Vein endothelial cell (primary cell): ENCODE results near the gene ADH1B. TPM values are rescaled to one million over a fixed set of nuclear protein-coding genes. Genes with fewer than 3 reads are reported as not detected.

Experiments
- total RNA-seq: library from RNA; depleted of rRNA; stranded (reverse); fragments of >200 nt; gene quantifications from 2 replicates; pipeline ENCODE4 v1.2.3, GENCODE V29; 2012

ADH1B gene
- not detected in 2 replicates for total RNA-seq

DNA sequence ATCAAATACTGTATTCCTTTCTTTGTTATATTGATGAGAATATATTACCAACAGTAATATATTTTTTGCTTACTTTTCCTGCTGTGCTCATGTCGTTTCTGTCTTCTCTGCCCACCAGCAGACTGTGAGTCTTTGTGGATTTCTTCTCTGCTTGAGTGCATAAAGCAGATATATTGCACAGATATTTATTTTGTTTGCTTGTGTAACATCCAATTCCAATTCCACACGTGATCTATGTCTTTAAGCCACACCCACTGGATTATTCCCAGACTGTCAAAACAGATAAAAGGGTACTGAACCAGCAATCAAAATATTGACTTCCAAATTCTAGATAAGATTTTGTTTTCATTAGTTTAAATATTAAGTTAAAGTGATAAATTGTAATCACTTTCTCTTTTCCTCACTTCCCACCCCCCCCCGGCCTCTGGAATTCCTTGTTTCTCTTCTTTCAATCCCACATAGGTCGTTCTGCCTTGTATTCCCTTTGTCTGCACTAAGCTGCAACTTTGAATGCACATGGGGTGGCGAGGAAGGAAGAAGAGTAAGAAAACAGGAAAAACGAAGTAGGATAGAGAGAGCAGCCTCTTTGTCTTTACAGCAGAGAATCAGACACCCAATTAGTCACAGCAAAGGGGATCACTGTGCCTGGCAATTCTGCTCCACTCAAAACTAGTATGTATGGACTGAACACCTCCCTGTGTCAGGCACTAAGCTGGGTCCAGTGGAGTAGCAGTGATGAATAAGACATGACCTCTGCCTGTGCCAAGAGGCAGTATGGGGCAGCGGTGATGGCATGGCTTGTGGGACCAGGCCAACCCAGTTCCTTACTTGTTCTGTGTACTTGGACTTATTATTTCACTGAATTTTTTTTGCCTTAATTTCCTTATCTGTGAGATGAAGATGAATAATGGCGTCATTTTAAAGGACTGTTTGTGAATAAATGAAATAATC, at the start of gene ADH1B:
Gene ADH1B, minus strand, starts transcription at position 161 of the 951 bp plus-strand sequence. Its CDS starts 70 bp downstream, at position 91.

DNA sequence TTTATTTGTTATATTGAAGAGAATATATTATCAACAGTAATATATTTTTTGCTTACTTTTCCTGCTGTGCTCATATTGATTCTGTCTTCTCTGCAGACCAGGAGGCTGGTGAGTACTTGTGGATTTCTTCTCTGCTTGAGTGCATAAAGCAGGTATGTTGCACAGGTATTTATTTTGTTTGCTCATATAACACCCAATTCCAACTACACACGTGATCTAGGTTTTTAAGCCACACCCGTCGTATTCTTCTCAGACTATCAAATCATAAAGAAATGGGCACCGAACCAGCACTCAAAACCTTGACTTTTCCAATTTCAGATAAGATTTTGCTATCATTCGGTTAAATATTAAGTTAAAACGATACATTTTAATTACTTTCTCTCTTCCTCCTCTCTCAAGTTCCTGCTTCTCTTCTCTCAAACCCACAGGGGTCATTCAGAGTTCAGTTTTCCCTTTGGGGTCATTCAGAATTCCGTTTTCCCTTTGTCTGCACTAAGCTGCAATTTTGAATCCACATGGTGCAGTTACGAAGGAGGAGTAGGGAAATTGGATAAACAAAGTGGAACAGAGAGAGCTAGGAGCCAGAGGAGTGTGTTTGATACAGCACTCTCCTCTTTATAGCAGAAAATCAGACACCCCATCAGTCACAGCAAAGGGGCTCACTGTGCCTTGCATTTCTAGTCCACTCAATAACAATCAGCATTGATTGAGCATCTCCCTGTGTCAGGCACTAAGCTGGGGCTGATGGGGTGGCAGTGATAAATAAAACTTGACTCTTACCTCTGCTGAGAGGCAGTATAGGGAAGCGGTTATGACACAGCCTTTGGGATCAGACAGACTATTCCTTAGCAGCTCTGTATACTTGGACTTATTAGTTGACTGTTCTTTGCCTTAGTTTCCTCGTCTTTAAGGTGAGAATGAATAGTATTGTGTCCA, 31.7 kb upstream of the ADH1B start, which contains the start of gene ADH1C:
Gene ADH1C, minus strand, starts transcription at position 145 of the 936 bp plus-strand sequence. Its CDS starts 71 bp downstream, at position 74.

DNA sequence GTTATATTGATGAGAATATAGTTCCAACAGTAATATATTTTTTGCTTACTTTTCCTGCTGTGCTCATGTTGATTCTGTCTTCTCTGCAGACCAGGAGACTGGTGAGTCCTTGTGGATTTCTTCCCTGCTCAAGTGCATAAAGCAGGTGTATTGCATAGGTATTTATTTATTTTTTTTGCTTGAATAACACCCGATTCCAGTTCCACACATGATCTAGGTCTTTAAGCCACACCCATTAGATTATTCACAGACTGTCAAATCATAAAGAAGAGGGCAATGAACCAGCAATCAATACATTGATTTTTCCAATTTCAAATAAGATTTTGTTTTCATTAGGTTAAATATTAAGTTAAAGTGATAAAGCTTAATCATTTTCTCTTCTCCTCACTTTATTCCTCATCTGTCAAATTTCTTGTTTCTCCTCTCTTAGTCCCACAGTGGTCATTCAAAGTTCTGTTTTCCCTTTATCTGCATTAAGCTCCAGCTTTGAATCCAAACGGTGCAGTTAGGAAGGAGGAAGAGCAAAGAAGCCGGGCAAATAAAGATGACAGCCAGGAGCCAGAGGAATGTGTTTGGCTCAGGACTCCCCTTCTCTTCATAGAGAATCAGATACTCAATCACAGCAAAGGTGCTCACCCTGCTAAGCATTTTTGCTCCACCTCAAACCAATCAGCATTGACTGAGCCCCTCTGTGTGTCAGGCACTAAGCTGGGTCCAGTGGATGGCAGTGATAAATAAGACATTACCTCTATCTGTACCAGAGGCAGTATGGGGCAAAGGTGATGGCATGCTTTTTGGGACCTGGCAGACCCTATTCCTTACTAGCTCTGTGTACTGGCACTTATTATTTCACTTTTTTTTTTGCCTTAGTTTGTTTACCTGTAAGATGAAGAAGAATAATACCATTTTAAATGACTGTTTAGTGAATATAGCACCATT, 30.1 kb downstream of the ADH1B start, which contains the start of gene ADH1A:
Gene ADH1A, minus strand, starts transcription at position 138 of the 939 bp plus-strand sequence. Its CDS starts 71 bp downstream, at position 67.

Other genes with a start within 250 kb of the ADH1B start
- 64.0 and 78.7 TPM in 2 replicates for gene ADH5, start 232.6 kb downstream of the ADH1B start, total RNA-seq
- gene ADH4, start 177.1 kb downstream of the ADH1B start, total RNA-seq, result not detected in 2 replicates
- gene ADH6, start 102.2 kb downstream of the ADH1B start, total RNA-seq, result not detected in 2 replicates
- gene ADH1A, start 30.4 kb downstream of the ADH1B start, total RNA-seq, result not detected in 2 replicates
- not detected in 2 replicates for gene ADH1C, start 31.3 kb upstream of the ADH1B start, total RNA-seq
- gene ADH7, start 113.9 kb upstream of the ADH1B start, total RNA-seq, result not detected in 2 replicates
- not detected in 2 replicates for gene C4orf17, start 189.6 kb upstream of the ADH1B start, total RNA-seq
- 5.2 and 7.5 TPM in 2 replicates for gene TRMT10A, start 242.6 kb upstream of the ADH1B start, total RNA-seq